Fibroblast of villous mesenchyme (primary cell): ENCODE data around the gene TBC1D32. TPM values are rescaled to one million over a fixed set of nuclear protein-coding genes. Genes with fewer than 3 reads are reported as not detected.
"Not testable (repeated sequence)": the region's sequence is repeated elsewhere in the genome, so short reads cannot be mapped to it uniquely, and the experiment has no call there.

Experiments
- DNase-seq: peaks from one replicate; pipeline ENCODE4 v3.0.0-alpha.2; 2010; ENCODE audit warnings: low read depth
- H3K4me3 ChIP-seq: 2 replicates; pipeline ENCODE4 v1.5.1; 2011; ENCODE audit warnings: low read depth, mild to moderate bottlenecking, low read length
- CTCF ChIP-seq: IDR thresholded peaks from 2 replicates; pipeline ENCODE4 v1.5.1; 2012; ENCODE audit warnings: low read depth, mild to moderate bottlenecking, low read length; ENCODE audit not compliant: insufficient read depth
- total RNA-seq: library from RNA; depleted of rRNA; stranded (reverse); fragments of >200 nt; gene quantifications from 2 replicates; pipeline ENCODE4 v1.2.3, GENCODE V29; 2012

Gene TBC1D32
- total RNA-seq, result 16.1 and 21.2 TPM in 2 replicates

GRCh38 chr6:121334299-121335086 lies at the start of gene TBC1D32:
Gene TBC1D32, minus strand, starts transcription at chr6:121334480. Its CDS starts 50 bp downstream, at chr6:121334430.
- TF ChIP-seq CTCF, result no peak
- peak within 1 kb of the TSS; percentile 65 for H3K4me3 ChIP-seq
- DNase-seq, result peak; percentile 93

GRCh38 chr6:121383478-121383877 lies 49.2 kb upstream of the TBC1D32 start:
- no peak for TF ChIP-seq CTCF
- no peak for DNase-seq
- H3K4me3 ChIP-seq, result no peak overlapping the region

GRCh38 chr6:121382467-121383121 lies 48.3 kb upstream of the TBC1D32 start:
- H3K4me3 ChIP-seq, result no peak overlapping the region
- no peak for TF ChIP-seq CTCF
- peak; percentile 80 for DNase-seq

- no peak for TF ChIP-seq CTCF
- H3K4me3 ChIP-seq, result no peak overlapping the region
- DNase-seq, result no peak
These were observed 42.1 kb upstream of the TBC1D32 start for GRCh38 chr6:121376411-121376810.

- not testable (repeated sequence) for DNase-seq, H3K4me3 ChIP-seq
These were observed 39.9 kb upstream of the TBC1D32 start for GRCh38 chr6:121374219-121374618.

GRCh38 chr6:121365536-121366521 lies 31.5 kb upstream of the TBC1D32 start:
- no peak overlapping the region for H3K4me3 ChIP-seq
- TF ChIP-seq CTCF, result no peak
- DNase-seq, result no peak

- DNase-seq, result no peak
- no peak overlapping the region for H3K4me3 ChIP-seq
- TF ChIP-seq CTCF, result peak; percentile 16
These were observed 22.3 kb upstream of the TBC1D32 start for GRCh38 chr6:121356575-121356974.
